Fibroblast of mammary gland (primary cell): ENCODE data around the gene HAP1.

Experiments used
- DNase-seq: peaks from one replicate; pipeline ENCODE4 v3.0.0-alpha.2; 2010; ENCODE audit warnings: low read depth
- H3K4me3 ChIP-seq: 2 replicates; pipeline ENCODE4 v1.5.1; 2011; ENCODE audit warnings: low read depth, mild to moderate bottlenecking, low read length, moderate library complexity; ENCODE audit not compliant: control insufficient read depth
- CTCF ChIP-seq: conservative IDR thresholded peaks from 2 replicates; pipeline ENCODE4 v1.5.1; 2011; ENCODE audit warnings: low read depth, low read length, inconsistent platforms; ENCODE audit not compliant: control insufficient read depth, insufficient read depth

The HAP1 gene

GRCh38 chr17:41684035-41684434 lies 50.4 kb downstream of the HAP1 start:
- TF ChIP-seq CTCF = no peak
- no peak overlapping the region for H3K4me3 ChIP-seq
- DNase-seq = no peak

GRCh38 chr17:41683441-41684007 lies 50.9 kb downstream of the HAP1 start:
- TF ChIP-seq CTCF = no peak
- H3K4me3 ChIP-seq = no peak overlapping the region
- DNase-seq = no peak

- DNase-seq = no peak
- no peak overlapping the region for H3K4me3 ChIP-seq
- no peak for TF ChIP-seq CTCF
These were observed 51.8 kb downstream of the HAP1 start for GRCh38 chr17:41682631-41683030.

- DNase-seq = no peak
- H3K4me3 ChIP-seq = no peak overlapping the region
- TF ChIP-seq CTCF = no peak
These were observed 52.7 kb downstream of the HAP1 start for GRCh38 chr17:41681776-41682175.

- no peak for TF ChIP-seq CTCF
- DNase-seq = no peak
- H3K4me3 ChIP-seq = no peak overlapping the region
These were observed 53.9 kb downstream of the HAP1 start for GRCh38 chr17:41680426-41681040.

GRCh38 chr17:41679740-41680425 lies 54.6 kb downstream of the HAP1 start:
- no peak for DNase-seq
- H3K4me3 ChIP-seq = no peak overlapping the region
- TF ChIP-seq CTCF = no peak
